Neutrophil (primary cell): ENCODE data around the gene MAPK8IP1.

Experiments used
- H3K27ac ChIP-seq: fragments of 200-600 bp; sonication (generic); 2 replicates; pipeline ENCODE4 v1.5.1; 2016; ENCODE audit warnings: mild to moderate bottlenecking, moderate library complexity
- H3K27me3 ChIP-seq: fragments of 200-600 bp; sonication (generic); 2 replicates; pipeline ENCODE4 v1.6.0; 2016; ENCODE audit warnings: mild to moderate bottlenecking
- H3K36me3 ChIP-seq: fragments of 200-600 bp; sonication (generic); 2 replicates; pipeline ENCODE4 v1.5.1; 2017
- H3K4me1 ChIP-seq, 2 experiments: fragments of 200-600 bp in 1 of 2; sonication (generic) in 1 of 2; 1 replicate in 1 of 2; 2 replicates in 1 of 2; pipeline versions ENCODE4 v1.5.1 to v1.6.1; 2013 to 2016; ENCODE audit warnings: low read depth in 1 of 2, low read length in 1 of 2, mild to moderate bottlenecking in 1 of 2, moderate library complexity in 1 of 2; ENCODE audit not compliant: control insufficient read depth in 1 of 2, insufficient read depth in 1 of 2
- H3K4me3 ChIP-seq, 2 experiments: fragments of 200-600 bp in 1 of 2; sonication (generic) in 1 of 2; 1 replicate in 1 of 2; 2 replicates in 1 of 2; pipeline ENCODE4 v1.5.1; 2013 to 2016; ENCODE audit warnings: low read depth in 1 of 2, low read length in 1 of 2, mild to moderate bottlenecking in 1 of 2, moderate library complexity in 1 of 2
- H3K9me3 ChIP-seq: fragments of 200-600 bp; sonication (generic); 2 replicates; pipeline ENCODE4 v1.5.1; 2016
- CTCF ChIP-seq: fragments of 200-600 bp; sonication (generic); IDR thresholded peaks from 2 replicates; pipeline ENCODE4 v1.5.1; 2016; ENCODE audit warnings: antibody characterized with exemption

Gene MAPK8IP1

GRCh38 chr11:45924927-45925326, 39.5 kb downstream of the MAPK8IP1 start:
- H3K9me3 ChIP-seq = no peaks in the 10 kb centered on the region
- H3K4me1 ChIP-seq = peaks cover 16 to 27% of the 10 kb centered on the region in 2 experiments
- peaks cover 62% of the 10 kb centered on the region for H3K27me3 ChIP-seq
- no peaks in the 10 kb centered on the region for H3K36me3 ChIP-seq
- H3K4me3 ChIP-seq = no peak overlapping the region
- TF ChIP-seq CTCF = no peak
- H3K27ac ChIP-seq = no peak overlapping the region

- H3K27ac ChIP-seq = no peak overlapping the region
These were observed 40.1 kb downstream of the MAPK8IP1 start for GRCh38 chr11:45925550-45925949.

GRCh38 chr11:45926001-45926401, 40.5 kb downstream of the MAPK8IP1 start:
- TF ChIP-seq CTCF = no peak
- Histone ChIP-seq H3K36me3 (peaks cover 5% of the 10 kb centered on the region), H3K4me1 (peaks cover 20 to 38% of the 10 kb centered on the region in 2 experiments), H3K27me3 (peaks cover 52% of the 10 kb centered on the region), H3K27ac (no peak overlapping the region), H3K9me3 (no peaks in the 10 kb centered on the region), H3K4me3 (no peak overlapping the region)

More at GRCh38 chr11:45925550-45925949, 40.1 kb downstream of the MAPK8IP1 start:
- Histone ChIP-seq H3K4me1 (peaks cover 18 to 33% of the 10 kb centered on the region in 2 experiments), H3K4me3 (no peak overlapping the region), H3K36me3 (peaks cover under 1% of the 10 kb centered on the region), H3K27me3 (peaks cover 56% of the 10 kb centered on the region), H3K9me3 (no peaks in the 10 kb centered on the region)
- TF ChIP-seq CTCF = no peak

GRCh38 chr11:45926536-45927331, 41.3 kb downstream of the MAPK8IP1 start:
- no peak for TF ChIP-seq CTCF
- Histone ChIP-seq H3K27me3 (peaks cover 44% of the 10 kb centered on the region), H3K27ac (no peak overlapping the region), H3K4me3 (no peak overlapping the region), H3K36me3 (peaks cover 13% of the 10 kb centered on the region), H3K9me3 (no peaks in the 10 kb centered on the region), H3K4me1 (peaks cover 27 to 45% of the 10 kb centered on the region in 2 experiments)

- Histone ChIP-seq H3K36me3 (peaks cover 19% of the 10 kb centered on the region), H3K27me3 (peaks cover 38% of the 10 kb centered on the region), H3K27ac (no peak overlapping the region), H3K9me3 (no peaks in the 10 kb centered on the region), H3K4me3 (no peak overlapping the region), H3K4me1 (peaks cover 28 to 46% of the 10 kb centered on the region in 2 experiments)
- TF ChIP-seq CTCF = no peak
These were observed 41.9 kb downstream of the MAPK8IP1 start for GRCh38 chr11:45927332-45927683.
